SU-DHL-6 (cell line): ENCODE results near the gene YIPF2.
A peak's percentile ranks its signal among the peaks of the same experiment; 100 is the strongest.

Experiments used
- H2AFZ ChIP-seq: fragments of 200-600 bp; sonication (generic); 2 replicates; pipeline ENCODE4 v1.6.1; 2014; ENCODE audit warnings: low read depth, mild to moderate bottlenecking, moderate library complexity, mixed read lengths, antibody characterized with exemption, low read length; ENCODE audit not compliant: severe bottlenecking
- H3F3A ChIP-seq: fragments of 200-600 bp; shearing (Covaris generic); 2 replicates; pipeline ENCODE4 v1.6.0; 2016; ENCODE audit warnings: antibody characterized with exemption, mild to moderate bottlenecking; ENCODE audit not compliant: insufficient read depth
- H3K27ac ChIP-seq: fragments of 200-600 bp; sonication (generic); 2 replicates; pipeline ENCODE4 v1.5.1; 2016; ENCODE audit warnings: low read depth, mild to moderate bottlenecking, low read length, moderate library complexity, mixed read lengths
- H3K27me3 ChIP-seq: fragments of 200-600 bp; sonication (generic), shearing (Covaris generic); 2 replicates; pipeline ENCODE4 v1.6.0; 2014; ENCODE audit warnings: mild to moderate bottlenecking, low read length
- H3K36me3 ChIP-seq: fragments of 200-600 bp; sonication (generic); 2 replicates; pipeline ENCODE4 v1.6.1; 2014; ENCODE audit warnings: mild to moderate bottlenecking, low read length, mixed read lengths
- H3K4me2 ChIP-seq: fragments of 300-600, 200-600 bp; shearing (Covaris generic), sonication (generic); 2 replicates; pipeline ENCODE4 v1.6.0; 2014; ENCODE audit warnings: low read length, low read depth, mild to moderate bottlenecking; ENCODE audit not compliant: poor library complexity, severe bottlenecking
- H3K4me3 ChIP-seq: fragments of 200-600 bp; sonication (generic); 2 replicates; pipeline ENCODE4 v1.5.1; 2014; ENCODE audit warnings: antibody characterized with exemption, low read length, mild to moderate bottlenecking, mixed read lengths; ENCODE audit not compliant: insufficient read depth, poor library complexity, severe bottlenecking
- H3K79me2 ChIP-seq: fragments of 200-600 bp; sonication (generic); 2 replicates; pipeline ENCODE4 v1.6.1; 2014; ENCODE audit warnings: mild to moderate bottlenecking, low read length, moderate library complexity; ENCODE audit not compliant: insufficient read depth
- H3K9ac ChIP-seq: fragments of 200-600 bp; sonication (generic); 2 replicates; pipeline ENCODE4 v1.7.0; 2014; ENCODE audit warnings: mild to moderate bottlenecking, low read length
- H3K9me2 ChIP-seq: fragments of 200-600 bp; sonication (generic); replicated peaks from 2 replicates; pipeline ENCODE4 v1.6.1; 2014; ENCODE audit warnings: low read length; ENCODE audit not compliant: insufficient read depth
- H3K9me3 ChIP-seq: fragments of 200-600 bp; sonication (generic); 2 replicates; pipeline ENCODE4 v1.6.1; 2014; ENCODE audit warnings: low read length, mixed read lengths; ENCODE audit not compliant: insufficient read depth
- H4K20me1 ChIP-seq: fragments of 200-600 bp; sonication (generic); 2 replicates; pipeline ENCODE4 v1.6.1; 2014; ENCODE audit warnings: low read depth, mild to moderate bottlenecking, antibody characterized with exemption, low read length, moderate library complexity, mixed read lengths
- EZH2phosphoT487 ChIP-seq: fragments of 200-600 bp; sonication (generic), shearing (Covaris generic); conservative IDR thresholded peaks from 2 replicates; pipeline ENCODE4 v1.6.1; 2018; ENCODE audit warnings: mild to moderate bottlenecking, antibody characterized with exemption, low read length, moderate library complexity, mixed read lengths
- TF ChIP-seq, protein P1 (sequence below): fragments of 200-600 bp; sonication (generic); IDR thresholded peaks from one replicate; pipeline ENCODE4 v1.5.1; 2017; ENCODE audit warnings: antibody characterized with exemption, mild to moderate bottlenecking, low read length, moderate library complexity; ENCODE audit not compliant: insufficient read depth, poor library complexity, severe bottlenecking

The YIPF2 gene

DNA sequence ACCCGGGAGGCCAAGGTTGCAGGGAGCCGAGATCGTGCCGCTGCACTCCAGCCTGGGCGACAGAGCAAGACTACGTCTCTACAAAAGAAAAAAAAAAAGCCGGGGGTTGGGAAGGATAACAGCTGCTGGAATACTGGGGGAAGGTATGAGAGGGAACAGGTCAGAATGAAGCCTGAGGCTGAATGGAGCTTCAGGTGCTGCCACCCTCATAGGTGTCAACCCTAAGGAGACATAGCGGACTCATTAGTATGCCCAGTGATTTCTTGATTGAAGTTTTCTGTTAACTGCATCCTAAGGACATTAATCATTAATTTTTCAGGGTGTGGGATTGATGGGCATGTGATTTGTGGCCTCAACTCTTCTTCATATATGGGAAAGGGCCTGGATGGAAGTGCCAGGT lies 38.4 kb upstream of the YIPF2 start:
- no peaks in the 10 kb centered on the region for H3K9me3 ChIP-seq
- H2AFZ ChIP-seq = no peak overlapping the region
- H3K9ac ChIP-seq = peak overlapping the region; percentile 64
- peaks cover 96% of the 10 kb centered on the region for H3K79me2 ChIP-seq
- peaks cover 7% of the 10 kb centered on the region; the same call in 1 of the 2 replicates for H3K36me3 ChIP-seq
- no peaks in the 10 kb centered on the region for H3K27me3 ChIP-seq
- H3K27ac ChIP-seq = peak overlapping the region; percentile 99
- no peaks in the 10 kb centered on the region for H4K20me1 ChIP-seq
- no peak for TF ChIP-seq EZH2phosphoT487
- TF ChIP-seq, protein P1, sequence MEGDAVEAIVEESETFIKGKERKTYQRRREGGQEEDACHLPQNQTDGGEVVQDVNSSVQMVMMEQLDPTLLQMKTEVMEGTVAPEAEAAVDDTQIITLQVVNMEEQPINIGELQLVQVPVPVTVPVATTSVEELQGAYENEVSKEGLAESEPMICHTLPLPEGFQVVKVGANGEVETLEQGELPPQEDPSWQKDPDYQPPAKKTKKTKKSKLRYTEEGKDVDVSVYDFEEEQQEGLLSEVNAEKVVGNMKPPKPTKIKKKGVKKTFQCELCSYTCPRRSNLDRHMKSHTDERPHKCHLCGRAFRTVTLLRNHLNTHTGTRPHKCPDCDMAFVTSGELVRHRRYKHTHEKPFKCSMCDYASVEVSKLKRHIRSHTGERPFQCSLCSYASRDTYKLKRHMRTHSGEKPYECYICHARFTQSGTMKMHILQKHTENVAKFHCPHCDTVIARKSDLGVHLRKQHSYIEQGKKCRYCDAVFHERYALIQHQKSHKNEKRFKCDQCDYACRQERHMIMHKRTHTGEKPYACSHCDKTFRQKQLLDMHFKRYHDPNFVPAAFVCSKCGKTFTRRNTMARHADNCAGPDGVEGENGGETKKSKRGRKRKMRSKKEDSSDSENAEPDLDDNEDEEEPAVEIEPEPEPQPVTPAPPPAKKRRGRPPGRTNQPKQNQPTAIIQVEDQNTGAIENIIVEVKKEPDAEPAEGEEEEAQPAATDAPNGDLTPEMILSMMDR = no peak
- peak overlapping the region; percentile 91 for H3K4me2 ChIP-seq
- peak overlapping the region; percentile 0 for H3K4me3 ChIP-seq
- no peaks in the 10 kb centered on the region for H3K9me2 ChIP-seq
- peaks cover 76% of the 10 kb centered on the region for H3F3A ChIP-seq

DNA sequence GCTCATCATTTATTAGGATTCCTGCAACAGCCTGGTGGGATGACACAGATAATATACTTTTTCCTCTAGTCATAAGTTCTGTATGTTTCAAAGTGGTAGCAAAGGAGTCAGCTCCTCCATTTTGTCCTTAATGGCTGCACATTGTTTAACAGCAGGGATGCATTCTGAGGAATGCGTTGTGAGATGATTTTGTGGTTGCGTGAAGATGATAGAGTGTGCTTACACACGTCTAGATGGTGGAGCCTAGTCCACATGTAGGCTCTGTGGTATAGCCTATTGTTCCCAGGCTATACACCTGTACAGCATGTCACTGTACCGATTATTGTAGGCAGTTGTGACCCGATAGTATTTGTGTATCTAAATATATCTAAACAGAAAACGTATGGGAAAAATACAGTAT lies 37.0 kb upstream of the YIPF2 start:
- Histone ChIP-seq H3K79me2 (peaks cover 88% of the 10 kb centered on the region), H3K27me3 (no peaks in the 10 kb centered on the region), H3K4me2 (peak overlapping the region; percentile 91), H3K9me2 (no peaks in the 10 kb centered on the region), H3K9me3 (no peaks in the 10 kb centered on the region), H3K9ac (peak overlapping the region; percentile 64), H4K20me1 (no peaks in the 10 kb centered on the region), H3K27ac (peak overlapping the region; percentile 99), H2AFZ (no peak overlapping the region), H3K4me3 (no peak overlapping the region), H3F3A (peaks cover 65% of the 10 kb centered on the region), H3K36me3 (peaks cover 5% of the 10 kb centered on the region; the same call in 1 of the 2 replicates)
- TF ChIP-seq, protein P1 = no peak
- TF ChIP-seq EZH2phosphoT487 = no peak

DNA sequence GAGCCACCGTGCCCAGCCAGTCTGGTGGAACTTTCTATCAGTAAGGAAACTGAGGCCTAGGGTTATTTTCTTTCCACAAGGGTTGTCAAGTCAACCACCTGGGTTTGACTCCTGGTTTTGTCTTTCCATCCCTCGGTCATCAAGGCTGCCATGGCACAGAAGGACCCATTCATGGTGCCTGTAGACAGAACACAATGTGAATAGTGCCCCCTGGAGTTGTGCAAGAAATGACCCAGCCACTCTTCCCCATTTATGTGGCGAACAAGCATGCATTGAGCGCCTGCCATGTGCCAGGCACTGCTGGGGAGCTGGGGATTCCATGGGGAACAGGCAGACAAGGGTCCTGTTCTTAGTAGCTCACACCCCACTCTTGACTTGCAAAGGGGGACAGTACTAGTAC lies 36.5 kb upstream of the YIPF2 start:
- peak overlapping the region; percentile 64; the same call in 1 of the 2 replicates for H3K9ac ChIP-seq
- H3K79me2 ChIP-seq = peaks cover 83% of the 10 kb centered on the region
- no peaks in the 10 kb centered on the region for H3K9me3 ChIP-seq
- peaks cover 5% of the 10 kb centered on the region; the same call in 1 of the 2 replicates for H3K36me3 ChIP-seq
- peak overlapping the region; percentile 99 for H3K27ac ChIP-seq
- no peak overlapping the region for H3K4me3 ChIP-seq
- peak overlapping the region; percentile 91 for H3K4me2 ChIP-seq
- H3K9me2 ChIP-seq = no peaks in the 10 kb centered on the region
- TF ChIP-seq, protein P1 = peak; percentile 38
- no peak for TF ChIP-seq EZH2phosphoT487
- no peaks in the 10 kb centered on the region for H4K20me1 ChIP-seq
- H3K27me3 ChIP-seq = no peaks in the 10 kb centered on the region
- no peak overlapping the region for H2AFZ ChIP-seq
- H3F3A ChIP-seq = peaks cover 60% of the 10 kb centered on the region
